ENCODE measurements around the gene LSG1. TPM values are rescaled to one million over a fixed set of nuclear protein-coding genes. Genes with fewer than 3 reads are reported as not detected.
A peak's percentile ranks its signal among the peaks of the same experiment; 100 is the strongest.

LSG1 gene
- total RNA-seq, 4 donors from 2014 or later = 7.9 to 58.1 (median 45.0) TPM

DNA sequence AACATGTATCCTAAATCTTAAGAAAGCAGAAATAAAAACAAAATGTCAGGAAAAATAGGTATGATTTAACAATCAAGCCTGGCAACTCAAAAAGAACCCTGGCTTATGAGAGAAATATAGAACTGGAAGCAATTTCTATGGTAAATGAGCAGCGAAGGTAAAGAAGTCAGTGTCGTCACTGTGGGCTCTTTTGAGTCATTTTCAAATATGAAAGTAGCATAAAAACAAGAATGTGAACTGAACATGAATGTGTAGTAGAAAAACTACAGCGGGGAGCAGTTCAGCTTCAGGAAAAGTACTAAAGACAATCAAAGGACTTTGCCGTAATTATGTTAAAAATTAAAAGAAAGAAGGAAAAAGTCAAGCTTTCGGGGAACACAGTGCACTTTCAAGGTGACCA is 17.5 kb downstream of the LSG1 start:
- Histone ChIP-seq H3K36me3 (no peaks in the 10 kb centered on the region), H3K27me3 (no peaks in the 10 kb centered on the region), H3K9me3 (no peaks in the 10 kb centered on the region), H3K27ac (no peak overlapping the region), H3K4me1 (no peaks in the 10 kb centered on the region), H3K4me3 (no peak overlapping the region)
- intact Hi-C loops (cut with DNase I; ENCODE audit: low total_unique reads) = no loop called here
- TF ChIP-seq, protein P1, sequence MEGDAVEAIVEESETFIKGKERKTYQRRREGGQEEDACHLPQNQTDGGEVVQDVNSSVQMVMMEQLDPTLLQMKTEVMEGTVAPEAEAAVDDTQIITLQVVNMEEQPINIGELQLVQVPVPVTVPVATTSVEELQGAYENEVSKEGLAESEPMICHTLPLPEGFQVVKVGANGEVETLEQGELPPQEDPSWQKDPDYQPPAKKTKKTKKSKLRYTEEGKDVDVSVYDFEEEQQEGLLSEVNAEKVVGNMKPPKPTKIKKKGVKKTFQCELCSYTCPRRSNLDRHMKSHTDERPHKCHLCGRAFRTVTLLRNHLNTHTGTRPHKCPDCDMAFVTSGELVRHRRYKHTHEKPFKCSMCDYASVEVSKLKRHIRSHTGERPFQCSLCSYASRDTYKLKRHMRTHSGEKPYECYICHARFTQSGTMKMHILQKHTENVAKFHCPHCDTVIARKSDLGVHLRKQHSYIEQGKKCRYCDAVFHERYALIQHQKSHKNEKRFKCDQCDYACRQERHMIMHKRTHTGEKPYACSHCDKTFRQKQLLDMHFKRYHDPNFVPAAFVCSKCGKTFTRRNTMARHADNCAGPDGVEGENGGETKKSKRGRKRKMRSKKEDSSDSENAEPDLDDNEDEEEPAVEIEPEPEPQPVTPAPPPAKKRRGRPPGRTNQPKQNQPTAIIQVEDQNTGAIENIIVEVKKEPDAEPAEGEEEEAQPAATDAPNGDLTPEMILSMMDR (IDR thresholded peaks at IDR 0.05) = no peak
- no peak for TF ChIP-seq POLR2A (IDR thresholded peaks at IDR 0.05)
- DNase-seq = no peak

DNA sequence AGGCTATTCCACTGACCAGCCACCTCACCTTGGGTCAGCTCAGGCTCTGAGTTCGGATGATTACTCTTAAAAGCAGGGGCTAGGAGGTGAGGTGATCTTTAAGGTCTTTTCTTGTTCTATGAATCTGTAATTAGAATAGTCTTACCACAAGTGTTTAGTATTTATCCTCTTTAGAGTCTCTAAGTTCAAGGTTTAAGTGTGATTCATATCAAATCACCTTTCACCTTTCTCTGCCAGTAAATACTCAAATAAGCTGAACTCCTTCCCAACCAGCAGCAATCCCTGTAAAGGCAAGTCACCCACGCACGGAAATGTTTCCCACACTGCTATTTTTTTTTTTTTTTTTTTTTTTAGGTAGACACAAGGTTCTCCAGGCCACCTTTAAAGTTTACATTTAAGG is 24.2 kb downstream of the LSG1 start:
- H3K9me3 ChIP-seq = no peaks in the 10 kb centered on the region
- TF ChIP-seq POLR2A (IDR thresholded peaks at IDR 0.05) = no peak
- TF ChIP-seq, protein P1 (IDR thresholded peaks at IDR 0.05) = no peak
- no peak overlapping the region for H3K4me3 ChIP-seq
- intact Hi-C loops (cut with DNase I; ENCODE audit: low total_unique reads) = no loop called here
- H3K4me1 ChIP-seq = no peaks in the 10 kb centered on the region
- H3K27me3 ChIP-seq = no peaks in the 10 kb centered on the region
- no peak overlapping the region for H3K27ac ChIP-seq
- DNase-seq = no peak
- H3K36me3 ChIP-seq = no peaks in the 10 kb centered on the region

DNA sequence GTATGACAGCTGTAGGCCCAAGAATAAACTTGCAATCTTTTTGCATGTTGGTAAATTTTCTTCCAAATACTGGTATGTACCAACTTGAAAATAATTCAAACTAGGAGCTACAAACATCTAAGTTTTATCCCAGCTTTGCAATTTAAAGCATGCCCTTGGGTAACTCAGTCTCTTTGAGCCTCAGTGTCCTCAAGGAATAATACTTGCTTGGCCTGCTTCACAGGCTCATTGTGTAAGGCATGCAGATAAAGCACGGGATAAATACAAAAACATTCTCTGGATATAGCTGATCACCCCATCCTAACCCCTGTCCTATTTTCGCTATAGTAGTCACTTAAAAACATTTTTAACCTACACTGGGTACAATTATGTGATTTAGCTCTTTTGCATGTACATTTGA is 29.2 kb downstream of the LSG1 start:
- intact Hi-C loops (cut with DNase I; ENCODE audit: low total_unique reads) = no loop called here
- no peak for DNase-seq
- no peaks in the 10 kb centered on the region for H3K9me3 ChIP-seq
- TF ChIP-seq, protein P1 (IDR thresholded peaks at IDR 0.05) = no peak
- no peak for TF ChIP-seq POLR2A (IDR thresholded peaks at IDR 0.05)
- H3K4me3 ChIP-seq = no peak overlapping the region
- no peak overlapping the region for H3K27ac ChIP-seq
- no peaks in the 10 kb centered on the region for H3K4me1 ChIP-seq
- no peaks in the 10 kb centered on the region for H3K27me3 ChIP-seq
- no peaks in the 10 kb centered on the region for H3K36me3 ChIP-seq

DNA sequence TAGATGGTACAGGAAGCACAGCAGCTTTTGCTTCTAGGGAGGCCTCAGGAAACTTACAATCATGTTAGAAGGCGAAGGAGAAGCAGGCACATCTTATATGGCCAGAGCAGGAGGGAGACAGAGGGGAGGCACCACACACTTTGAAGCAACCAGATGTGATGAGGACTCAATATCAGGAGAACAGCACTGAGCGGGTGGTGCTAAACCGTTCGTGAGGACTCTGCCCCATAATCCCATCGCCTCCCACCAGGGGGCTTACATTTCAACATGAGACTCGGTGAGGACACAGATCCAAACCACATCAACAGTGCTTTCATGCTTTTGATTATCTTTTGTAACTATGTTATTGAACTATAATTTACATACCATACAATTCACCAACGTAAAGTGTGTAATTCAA is 31.2 kb downstream of the LSG1 start:
- intact Hi-C loops (cut with DNase I; ENCODE audit: low total_unique reads) = no loop called here
- H3K4me1 ChIP-seq = no peaks in the 10 kb centered on the region
- H3K36me3 ChIP-seq = no peaks in the 10 kb centered on the region
- no peak overlapping the region for H3K4me3 ChIP-seq
- no peaks in the 10 kb centered on the region for H3K9me3 ChIP-seq
- H3K27me3 ChIP-seq = no peaks in the 10 kb centered on the region
- no peak for DNase-seq
- H3K27ac ChIP-seq = peak overlapping the region; percentile 42 to 54
- TF ChIP-seq, protein P1 (IDR thresholded peaks at IDR 0.05) = no peak
- TF ChIP-seq POLR2A (IDR thresholded peaks at IDR 0.05) = no peak

DNA sequence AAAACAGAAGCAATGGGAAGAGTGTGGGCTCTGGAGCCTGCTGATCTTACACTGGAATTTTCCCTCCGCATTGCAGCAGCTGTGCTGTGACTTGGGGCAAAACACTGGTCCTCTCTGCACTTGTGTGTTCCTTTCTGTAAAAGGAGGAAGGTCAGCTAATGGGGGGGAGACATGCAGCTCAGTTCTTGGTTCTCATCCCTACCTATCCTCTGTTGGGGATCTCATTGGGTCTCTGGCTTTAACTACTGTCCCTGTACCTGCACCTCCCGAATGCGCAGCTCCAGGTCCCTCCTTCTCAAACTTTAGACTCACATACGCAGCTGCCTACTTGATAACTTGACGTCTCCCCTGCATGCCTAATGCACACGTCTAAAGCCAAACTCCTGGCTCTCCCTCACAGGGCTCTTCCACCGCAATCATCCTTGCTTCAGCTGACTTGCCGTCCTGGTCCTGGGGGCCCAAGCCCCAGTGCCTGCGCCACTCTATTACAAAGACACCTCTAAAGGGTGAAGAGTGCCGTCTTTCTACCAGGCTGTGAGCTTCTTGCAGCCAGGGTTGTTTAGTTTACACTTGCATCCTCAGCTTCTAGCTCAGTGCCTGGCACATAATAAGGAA is 32.9 kb downstream of the LSG1 start:
- intact Hi-C loops (cut with DNase I; ENCODE audit: low total_unique reads) = no loop called here
- DNase-seq = no peak
- no peaks in the 10 kb centered on the region for H3K4me1 ChIP-seq
- H3K27me3 ChIP-seq = no peaks in the 10 kb centered on the region
- H3K9me3 ChIP-seq = no peaks in the 10 kb centered on the region
- H3K36me3 ChIP-seq = no peaks in the 10 kb centered on the region
- no peak for TF ChIP-seq POLR2A (IDR thresholded peaks at IDR 0.05)
- TF ChIP-seq, protein P1 (IDR thresholded peaks at IDR 0.05) = no peak
- H3K4me3 ChIP-seq = no peak overlapping the region
- H3K27ac ChIP-seq = peak overlapping the region in 1 of 2 donors; percentile 62
